ENCODE data around the gene RHBDF2. TPM values are rescaled to one million over a fixed set of nuclear protein-coding genes. Genes with fewer than 3 reads are reported as not detected.

RHBDF2 gene
- total RNA-seq, 1 donor, result 1.4 TPM

- no peak for TF ChIP-seq CTCF (IDR thresholded peaks at IDR 0.05; ENCODE audit: insufficient read depth, low read length)
- H3K4me3 ChIP-seq (ENCODE audit: low read depth, low read length), result no peak overlapping the region
- no peak for DNase-seq (ENCODE audit: low read depth)
These were observed 9.7 kb downstream of the RHBDF2 start for GRCh38 chr17:76491271-76492122.

DNA sequence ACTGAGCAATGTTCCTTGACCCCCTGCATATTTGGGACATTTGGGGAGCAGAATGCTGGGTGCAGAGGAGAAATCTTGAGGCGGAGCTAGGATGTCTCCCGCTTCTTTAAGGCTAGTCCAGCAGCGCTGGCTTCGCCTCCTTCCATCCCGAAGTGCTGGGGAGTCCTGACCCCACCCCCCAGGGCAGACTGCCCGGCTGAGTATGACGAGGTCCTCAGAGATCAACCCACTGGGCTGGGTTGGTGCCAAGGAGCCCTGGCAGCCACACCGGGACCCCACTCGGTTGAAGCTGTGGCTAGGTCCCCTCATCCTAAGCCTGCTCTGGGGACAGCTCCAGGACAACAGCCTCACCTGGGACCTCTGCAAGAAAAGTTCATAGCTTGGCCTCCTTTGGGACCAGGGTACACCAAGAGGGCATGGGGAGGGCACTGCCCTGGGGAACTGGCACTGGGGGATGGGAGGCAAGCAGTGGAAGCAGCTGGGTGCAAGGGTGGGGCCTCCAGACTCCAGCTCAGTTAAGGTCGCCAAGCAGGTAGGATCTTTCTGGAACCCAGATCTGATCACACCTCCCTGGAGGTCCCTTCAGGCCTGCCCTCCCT lies 11.0 kb downstream of the RHBDF2 start:
- DNase-seq (ENCODE audit: low read depth), result no peak
- no peak overlapping the region for H3K4me3 ChIP-seq (ENCODE audit: low read depth, low read length)
- TF ChIP-seq CTCF (IDR thresholded peaks at IDR 0.05; ENCODE audit: insufficient read depth, low read length), result no peak

GRCh38 chr17:76487451-76488192 lies 13.6 kb downstream of the RHBDF2 start:
- TF ChIP-seq CTCF (IDR thresholded peaks at IDR 0.05; ENCODE audit: insufficient read depth, low read length), result no peak
- no peak overlapping the region for H3K4me3 ChIP-seq (ENCODE audit: low read depth, low read length)
- no peak for DNase-seq (ENCODE audit: low read depth)

DNA sequence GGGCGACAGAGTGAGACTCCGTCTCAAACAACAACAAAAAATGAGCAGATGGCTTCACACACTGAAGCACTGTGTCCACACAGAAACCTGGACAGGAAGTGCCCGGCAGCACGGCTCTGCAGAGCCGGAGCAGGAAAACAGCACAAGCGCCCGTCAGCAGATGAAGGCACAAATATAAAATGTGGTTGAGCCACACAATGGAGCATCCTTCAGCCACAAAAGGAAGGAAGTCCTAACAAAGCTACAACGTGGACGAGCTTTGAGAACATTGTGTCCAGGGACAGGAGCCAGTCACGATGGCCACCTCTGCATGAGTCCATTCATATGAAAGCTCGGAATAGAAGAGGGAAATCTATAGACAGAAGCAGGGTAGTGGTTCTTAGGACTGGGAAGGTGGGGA lies 15.7 kb downstream of the RHBDF2 start:
- TF ChIP-seq CTCF (IDR thresholded peaks at IDR 0.05; ENCODE audit: insufficient read depth, low read length), result no peak
- DNase-seq (ENCODE audit: low read depth), result no peak
- no peak overlapping the region for H3K4me3 ChIP-seq (ENCODE audit: low read depth, low read length)

DNA sequence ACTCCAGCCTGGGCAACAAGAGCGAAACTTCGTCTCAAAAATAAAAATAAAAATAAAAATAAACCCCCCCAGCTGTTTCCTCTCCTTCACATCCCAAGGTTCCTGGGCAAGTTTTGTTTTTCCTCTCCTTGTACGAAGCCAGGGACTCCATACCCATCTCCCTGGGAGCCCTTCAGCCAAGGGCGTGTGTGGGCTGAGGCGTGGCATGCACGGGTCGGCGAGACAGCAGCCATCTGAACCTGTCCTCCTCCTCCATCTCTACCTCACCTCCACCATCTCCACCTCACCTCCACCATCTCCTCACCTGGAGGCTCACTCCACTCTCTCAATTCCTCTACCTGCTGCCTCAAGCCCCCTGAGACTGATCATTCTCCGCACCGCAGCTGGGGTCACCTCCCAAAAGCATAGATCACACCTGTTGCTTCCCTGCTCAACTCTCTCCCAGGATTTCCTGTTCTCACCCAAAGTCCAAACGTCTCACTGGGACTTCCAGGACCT lies 16.9 kb downstream of the RHBDF2 start:
- no peak for DNase-seq (ENCODE audit: low read depth)
- no peak for TF ChIP-seq CTCF (IDR thresholded peaks at IDR 0.05; ENCODE audit: insufficient read depth, low read length)

GRCh38 chr17:76481071-76481655 lies 20.1 kb downstream of the RHBDF2 start:
- no peak for DNase-seq (ENCODE audit: low read depth)
- no peak overlapping the region for H3K4me3 ChIP-seq (ENCODE audit: low read depth, low read length)
- TF ChIP-seq CTCF (IDR thresholded peaks at IDR 0.05; ENCODE audit: insufficient read depth, low read length), result no peak

More for the DNA sequence above, 16.9 kb downstream of the RHBDF2 start:
- no peak overlapping the region for H3K4me3 ChIP-seq (ENCODE audit: low read depth, low read length)

Data from fibroblast of the aortic adventitia (primary cell).